Esophagus squamous epithelium (tissue), 5 donors: Measurements from ENCODE around the gene AMER3. TPM values are rescaled to one million over a fixed set of nuclear protein-coding genes. Genes with fewer than 3 reads are reported as not detected.

ENCODE experiments used
- DNase-seq: peaks from one replicate; lab custom pipeline; 2025; lab: John Stamatoyannopoulos, UW
- H3K27ac ChIP-seq, 4 donors: fragments of 200-600 bp; sonication (generic); one replicate each; pipeline ENCODE4 v1.5.1; 2016 to 2019; ENCODE audit warnings: mild to moderate bottlenecking in 1 of 4
- H3K27me3 ChIP-seq, 4 donors: fragments of 200-600 bp; sonication (generic); 1 replicate in 3 of 4; 2 replicates in 1 of 4; pipeline versions ENCODE4 v1.5.1 to v1.6.0; 2017 to 2021; ENCODE audit warnings: antibody characterized with exemption in 1 of 4
- H3K36me3 ChIP-seq, 3 donors: fragments of 200-600 bp; sonication (generic); one replicate each; pipeline ENCODE4 v1.5.1; 2016 to 2019
- H3K4me1 ChIP-seq, 3 donors: fragments of 200-600 bp; sonication (generic); one replicate each; pipeline ENCODE4 v1.5.1; 2017 to 2019
- H3K4me3 ChIP-seq, 4 donors: fragments of 200-600 bp; sonication (generic); 1 replicate in 3 of 4; 2 replicates in 1 of 4; pipeline ENCODE4 v1.5.1; 2016 to 2019; ENCODE audit warnings: mild to moderate bottlenecking in 2 of 4, moderate library complexity in 1 of 4
- H3K9me3 ChIP-seq, 3 donors: fragments of 200-600 bp; sonication (generic); one replicate each; pipeline ENCODE4 v1.5.1; 2016 to 2019
- POLR2A ChIP-seq, 4 donors: fragments of 450-650 bp; IDR thresholded peaks; one replicate each; pipeline ENCODE4 v1.6.1; 2017; ENCODE audit warnings: antibody characterized with exemption in 4 of 4, mild to moderate bottlenecking in 4 of 4, moderate library complexity in 3 of 4
- WGBS, 2 donors: methylation state at CpG; one replicate each; pipeline ENCODE4 v1.1.5; 2018; 5-methylcytosine and 5-hydroxymethylcytosine counted together
- intact Hi-C: fragments of 100-400 bp; cut with DNase I; formaldehyde crosslinking; loops from one replicate; pipeline ENCODE4 v1.15.0; 2022
- total RNA-seq, 4 donors: library from RNA; depleted of rRNA; stranded (reverse); fragments of >200 nt; gene quantifications; one replicate each; pipeline ENCODE4 v1.1.0, GENCODE V29; 2016
- TF ChIP-seq, protein P1 (sequence below), 6 experiments: fragments of 450-650 bp in 4 of 6; fragments of 200-600 bp in 2 of 6; sonication (generic) in 2 of 6; IDR thresholded peaks; one replicate each; pipeline ENCODE4 v1.5.1; 2016 to 2019; ENCODE audit warnings: antibody characterized with exemption in 6 of 6, mild to moderate bottlenecking in 4 of 6, moderate library complexity in 4 of 6
- donor health status: DM: yes; HTN: yes; CAD: no.

Gene AMER3
- total RNA-seq, 4 donors from 2014 or later, result not detected

DNA sequence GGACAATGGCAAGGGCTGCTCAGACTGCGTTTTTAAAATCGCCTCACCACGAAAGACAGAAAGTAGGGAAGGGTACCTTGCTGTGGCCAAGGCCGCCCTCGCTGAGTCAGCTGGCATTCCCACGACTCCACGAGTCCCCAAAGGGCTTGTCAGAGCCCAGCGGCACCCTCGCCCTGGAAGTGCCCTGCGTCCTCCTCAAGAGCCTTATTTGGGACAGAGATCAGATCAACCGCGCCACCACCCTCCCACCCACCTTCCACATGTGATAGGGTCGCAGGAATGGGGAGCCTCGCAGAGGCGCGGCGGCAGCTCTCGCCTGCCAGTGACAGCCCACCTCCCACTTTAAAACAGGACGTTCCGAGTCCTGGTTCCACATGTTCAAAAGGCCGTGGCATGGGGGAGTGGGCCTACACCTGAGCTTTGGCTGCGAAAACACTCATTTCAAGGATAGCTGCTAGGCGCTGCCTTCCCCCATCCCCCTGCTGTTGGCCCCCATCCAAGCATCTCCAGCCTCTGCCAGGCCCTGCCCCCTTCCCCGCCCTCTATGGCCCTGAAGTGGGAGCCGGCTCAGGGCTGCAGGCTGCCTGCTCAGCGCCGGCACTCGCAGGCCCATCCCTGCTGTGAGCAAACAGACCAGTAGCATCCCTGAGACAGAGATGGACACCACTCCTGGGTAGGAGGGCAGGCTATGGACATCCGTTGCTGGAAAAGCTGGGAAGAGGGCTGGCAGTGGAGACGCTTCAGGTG, 43.3 kb downstream of the AMER3 start:
- H3K27me3 ChIP-seq, result no peaks in the 10 kb centered on the region
- peak overlapping the region; percentile 93 to 99 (median 95) for H3K27ac ChIP-seq
- intact Hi-C loops, result loop anchor here (5.0 kb wide), 2 partner anchors 74 to 124 kb away; no protein-coding TSS in a partner anchor
- H3K4me3 ChIP-seq, result peak overlapping the region; percentile 60 to 94 (median 72)
- WGBS, 2 donors, result 5 to 22% methylated on average over 4 to 11 of the region's 30 CpGs
- TF ChIP-seq, protein P1, sequence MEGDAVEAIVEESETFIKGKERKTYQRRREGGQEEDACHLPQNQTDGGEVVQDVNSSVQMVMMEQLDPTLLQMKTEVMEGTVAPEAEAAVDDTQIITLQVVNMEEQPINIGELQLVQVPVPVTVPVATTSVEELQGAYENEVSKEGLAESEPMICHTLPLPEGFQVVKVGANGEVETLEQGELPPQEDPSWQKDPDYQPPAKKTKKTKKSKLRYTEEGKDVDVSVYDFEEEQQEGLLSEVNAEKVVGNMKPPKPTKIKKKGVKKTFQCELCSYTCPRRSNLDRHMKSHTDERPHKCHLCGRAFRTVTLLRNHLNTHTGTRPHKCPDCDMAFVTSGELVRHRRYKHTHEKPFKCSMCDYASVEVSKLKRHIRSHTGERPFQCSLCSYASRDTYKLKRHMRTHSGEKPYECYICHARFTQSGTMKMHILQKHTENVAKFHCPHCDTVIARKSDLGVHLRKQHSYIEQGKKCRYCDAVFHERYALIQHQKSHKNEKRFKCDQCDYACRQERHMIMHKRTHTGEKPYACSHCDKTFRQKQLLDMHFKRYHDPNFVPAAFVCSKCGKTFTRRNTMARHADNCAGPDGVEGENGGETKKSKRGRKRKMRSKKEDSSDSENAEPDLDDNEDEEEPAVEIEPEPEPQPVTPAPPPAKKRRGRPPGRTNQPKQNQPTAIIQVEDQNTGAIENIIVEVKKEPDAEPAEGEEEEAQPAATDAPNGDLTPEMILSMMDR (IDR thresholded peaks at IDR 0.05), result no peak
- TF ChIP-seq POLR2A (IDR thresholded peaks at IDR 0.05), result no peak
- DNase-seq, result no peak
- H3K36me3 ChIP-seq, result no peaks in the 10 kb centered on the region
- no peaks in the 10 kb centered on the region for H3K9me3 ChIP-seq
- H3K4me1 ChIP-seq, result peaks cover 11 to 22% (median 14%) of the 10 kb centered on the region in 3 donors

DNA sequence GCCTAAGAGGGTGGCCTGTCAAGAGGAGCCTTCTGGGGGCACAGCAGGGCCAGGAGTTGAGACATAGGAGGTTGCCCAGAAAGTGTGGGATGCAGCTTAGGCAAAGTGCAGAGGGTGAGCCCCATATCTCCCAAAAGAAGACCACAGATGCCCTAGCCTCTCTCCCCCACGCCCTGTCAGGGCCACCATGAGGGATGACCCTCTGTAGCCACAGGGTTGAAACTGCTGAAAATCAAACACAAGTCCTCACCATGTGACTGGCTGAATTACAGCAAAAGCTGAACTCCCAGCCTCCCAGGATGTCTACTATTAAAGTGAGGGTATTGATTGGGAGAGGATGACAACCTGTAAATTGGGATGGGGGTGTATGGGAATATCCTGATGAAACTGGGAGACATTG, 44.0 kb downstream of the AMER3 start:
- intact Hi-C loops, result loop anchor here (5.0 kb wide), 2 partner anchors 73 to 123 kb away; no protein-coding TSS in a partner anchor
- H3K4me1 ChIP-seq, result peaks cover 11 to 22% (median 14%) of the 10 kb centered on the region in 3 donors
- 100% methylated on average over 1 of the region's 1 CpG; no CpG with 5 or more reads in 1 of the 2 donors for WGBS, 2 donors
- no peaks in the 10 kb centered on the region for H3K27me3 ChIP-seq
- no peak overlapping the region for H3K4me3 ChIP-seq
- TF ChIP-seq, protein P1 (IDR thresholded peaks at IDR 0.05), result no peak
- no peak for TF ChIP-seq POLR2A (IDR thresholded peaks at IDR 0.05)
- DNase-seq, result no peak
- H3K27ac ChIP-seq, result no peak overlapping the region
- no peaks in the 10 kb centered on the region for H3K36me3 ChIP-seq
- no peaks in the 10 kb centered on the region for H3K9me3 ChIP-seq

DNA sequence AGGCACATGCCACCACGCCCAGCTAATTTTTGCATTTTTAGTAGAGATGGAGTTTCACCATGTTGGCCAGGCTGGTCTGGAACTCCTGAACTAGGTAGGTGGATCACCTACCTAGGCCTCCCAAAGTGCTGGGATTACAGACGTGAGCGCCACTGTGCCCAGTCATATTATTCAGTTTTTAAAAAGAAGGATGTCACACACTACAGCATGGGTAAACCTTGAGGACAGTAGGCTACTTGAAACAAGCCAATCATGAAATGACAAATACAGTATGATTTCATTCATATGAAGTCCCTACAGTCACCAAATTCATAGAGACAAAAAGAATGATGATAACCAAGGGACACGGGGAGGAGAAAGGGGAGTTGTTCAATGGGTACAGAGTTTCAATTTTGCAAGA, 50.3 kb downstream of the AMER3 start:
- intact Hi-C loops, result no loop called here
- WGBS, 2 donors, result 64 to 70% methylated on average over 3 to 4 of the region's 4 CpGs
- H3K27me3 ChIP-seq, result no peaks in the 10 kb centered on the region
- H3K4me1 ChIP-seq, result peaks cover 10 to 35% (median 17%) of the 10 kb centered on the region in 3 donors
- no peak for TF ChIP-seq POLR2A (IDR thresholded peaks at IDR 0.05)
- TF ChIP-seq, protein P1 (IDR thresholded peaks at IDR 0.05), result no peak
- H3K27ac ChIP-seq, result no peak overlapping the region
- H3K36me3 ChIP-seq, result no peaks in the 10 kb centered on the region
- DNase-seq, result no peak
- H3K4me3 ChIP-seq, result no peak overlapping the region
- no peaks in the 10 kb centered on the region for H3K9me3 ChIP-seq

DNA sequence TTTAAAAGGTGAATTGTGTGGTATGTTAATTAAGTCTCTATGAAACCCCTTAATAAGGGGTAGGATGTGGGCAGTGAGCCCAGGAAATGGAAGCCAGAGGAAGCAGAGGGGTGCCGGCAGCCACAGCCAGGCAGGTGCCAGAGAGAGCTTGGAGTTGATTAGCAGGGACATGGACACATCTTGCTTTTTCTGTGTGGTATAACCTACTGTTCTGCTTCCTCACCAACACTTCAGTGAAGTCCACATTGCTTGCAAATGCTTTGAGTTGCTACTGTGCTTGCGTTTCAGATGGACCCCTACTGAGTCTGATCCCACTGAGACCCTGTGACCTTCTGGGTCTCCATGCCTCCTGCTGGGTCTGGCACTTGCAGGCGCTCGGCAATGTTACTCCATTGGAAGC, 51.0 kb downstream of the AMER3 start:
- no peaks in the 10 kb centered on the region for H3K36me3 ChIP-seq
- TF ChIP-seq POLR2A (IDR thresholded peaks at IDR 0.05), result no peak
- TF ChIP-seq, protein P1 (IDR thresholded peaks at IDR 0.05), result no peak
- H3K4me3 ChIP-seq, result no peak overlapping the region
- intact Hi-C loops, result no loop called here
- no peak for DNase-seq
- H3K27me3 ChIP-seq, result no peaks in the 10 kb centered on the region
- 76 to 92% methylated on average over 4 of the region's 4 CpGs for WGBS, 2 donors
- peaks cover 10 to 35% (median 17%) of the 10 kb centered on the region in 3 donors for H3K4me1 ChIP-seq
- no peaks in the 10 kb centered on the region for H3K9me3 ChIP-seq
- H3K27ac ChIP-seq, result no peak overlapping the region

DNA sequence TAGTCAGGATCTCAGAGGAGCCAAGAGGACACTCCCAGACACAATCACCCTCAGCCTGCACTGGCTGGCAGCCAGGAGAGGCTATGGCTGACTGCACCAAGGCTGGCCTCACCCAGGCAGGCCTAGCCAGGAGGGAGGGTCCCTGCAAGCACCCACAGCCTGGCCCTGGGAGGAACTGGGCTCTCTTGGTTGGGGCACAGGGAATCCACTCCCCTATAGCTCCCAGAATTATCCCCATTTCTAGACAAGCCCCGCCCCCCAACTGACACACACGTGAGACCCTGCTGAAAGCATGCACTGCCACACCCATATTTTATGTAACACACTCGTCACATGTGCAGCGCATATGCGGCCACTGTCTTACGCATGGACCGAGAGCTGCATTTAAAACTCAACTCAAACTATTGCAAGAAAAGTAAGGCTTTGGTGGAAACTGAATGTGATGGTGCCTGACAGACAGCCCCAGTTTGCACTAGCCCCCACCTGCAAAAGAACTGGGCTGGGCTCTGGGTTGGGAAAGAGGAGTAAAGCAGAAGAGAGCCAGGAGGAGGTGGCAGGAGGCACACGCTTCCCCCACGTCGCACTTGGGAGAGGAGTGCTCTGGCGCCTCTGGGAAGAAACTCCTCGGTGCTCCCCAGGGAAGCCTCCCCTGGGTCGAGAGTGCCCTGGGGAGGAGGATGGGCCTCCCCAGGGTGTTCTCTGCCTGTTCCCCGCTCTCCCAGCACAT, 52.5 kb downstream of the AMER3 start:
- H3K27me3 ChIP-seq, result no peaks in the 10 kb centered on the region
- H3K4me1 ChIP-seq, result peaks cover 10 to 35% (median 17%) of the 10 kb centered on the region in 3 donors
- TF ChIP-seq, protein P1 (IDR thresholded peaks at IDR 0.05), result no peak
- no peak for TF ChIP-seq POLR2A (IDR thresholded peaks at IDR 0.05)
- no peak for DNase-seq
- peak overlapping the region in 3 of 4 donors; percentile 1 to 44 (median 14) for H3K4me3 ChIP-seq
- no peaks in the 10 kb centered on the region for H3K36me3 ChIP-seq
- 31 to 52% methylated on average over 11 of the region's 14 CpGs for WGBS, 2 donors
- no peaks in the 10 kb centered on the region for H3K9me3 ChIP-seq
- peak overlapping the region; percentile 91 to 93 (median 92) for H3K27ac ChIP-seq
- intact Hi-C loops, result no loop called here
